HG03558 (cell line): ENCODE data around the gene PPP1R16B.

Experiments used
- ATAC-seq: cut with Tn5 transposase; IDR thresholded peaks from one replicate; pipeline ENCODE4 v1.9.1; 2021; ENCODE audit warnings: moderate number of reproducible peaks; ENCODE audit not compliant: unreplicated experiment; ENCODE audit errors: extremely low read depth

Gene PPP1R16B

GRCh38 chr20:38872036-38872435 lies 66.5 kb downstream of the PPP1R16B start:
- no peak for ATAC-seq

GRCh38 chr20:38872491-38873049 lies 67.1 kb downstream of the PPP1R16B start:
- no peak for ATAC-seq

GRCh38 chr20:38873050-38873581 lies 67.6 kb downstream of the PPP1R16B start:
- peak; percentile 43 for ATAC-seq

- no peak for ATAC-seq
These were observed 69.1 kb downstream of the PPP1R16B start for GRCh38 chr20:38874460-38875174.

GRCh38 chr20:38875175-38875993 lies 69.9 kb downstream of the PPP1R16B start:
- ATAC-seq: peak; percentile 29

- ATAC-seq: no peak
These were observed 72.0 kb downstream of the PPP1R16B start for GRCh38 chr20:38877483-38877882.

GRCh38 chr20:38878866-38879265 lies 73.4 kb downstream of the PPP1R16B start:
- ATAC-seq: no peak

GRCh38 chr20:38880952-38881735 lies 75.6 kb downstream of the PPP1R16B start:
- ATAC-seq: no peak

GRCh38 chr20:38881806-38882440 lies 76.4 kb downstream of the PPP1R16B start:
- no peak for ATAC-seq

- no peak for ATAC-seq
These were observed 77.1 kb downstream of the PPP1R16B start for GRCh38 chr20:38882600-38882999.

- ATAC-seq: no peak
These were observed 77.8 kb downstream of the PPP1R16B start for GRCh38 chr20:38883081-38883980.

GRCh38 chr20:38883981-38884733 lies 78.7 kb downstream of the PPP1R16B start:
- ATAC-seq: no peak

GRCh38 chr20:38885357-38885756 lies 79.9 kb downstream of the PPP1R16B start:
- ATAC-seq: no peak

- no peak for ATAC-seq
These were observed 82.7 kb downstream of the PPP1R16B start for GRCh38 chr20:38888059-38888831.

- ATAC-seq: no peak
These were observed 83.6 kb downstream of the PPP1R16B start for GRCh38 chr20:38889050-38889449.

GRCh38 chr20:38889792-38890496 lies 84.4 kb downstream of the PPP1R16B start:
- ATAC-seq: no peak

GRCh38 chr20:38890497-38890818 lies 85.0 kb downstream of the PPP1R16B start:
- ATAC-seq: no peak
